ENCODE results near the gene ACOX3. TPM values are rescaled to one million over a fixed set of nuclear protein-coding genes. Genes with fewer than 3 reads are reported as not detected.

Gene ACOX3
- total and polyA plus RNA-seq, 10 of the 15 experiments (the other 5 are each of a cell fraction or from before 2014, with no cell fraction given): 2.0 to 24.5 (median 14.0) TPM

DNA sequence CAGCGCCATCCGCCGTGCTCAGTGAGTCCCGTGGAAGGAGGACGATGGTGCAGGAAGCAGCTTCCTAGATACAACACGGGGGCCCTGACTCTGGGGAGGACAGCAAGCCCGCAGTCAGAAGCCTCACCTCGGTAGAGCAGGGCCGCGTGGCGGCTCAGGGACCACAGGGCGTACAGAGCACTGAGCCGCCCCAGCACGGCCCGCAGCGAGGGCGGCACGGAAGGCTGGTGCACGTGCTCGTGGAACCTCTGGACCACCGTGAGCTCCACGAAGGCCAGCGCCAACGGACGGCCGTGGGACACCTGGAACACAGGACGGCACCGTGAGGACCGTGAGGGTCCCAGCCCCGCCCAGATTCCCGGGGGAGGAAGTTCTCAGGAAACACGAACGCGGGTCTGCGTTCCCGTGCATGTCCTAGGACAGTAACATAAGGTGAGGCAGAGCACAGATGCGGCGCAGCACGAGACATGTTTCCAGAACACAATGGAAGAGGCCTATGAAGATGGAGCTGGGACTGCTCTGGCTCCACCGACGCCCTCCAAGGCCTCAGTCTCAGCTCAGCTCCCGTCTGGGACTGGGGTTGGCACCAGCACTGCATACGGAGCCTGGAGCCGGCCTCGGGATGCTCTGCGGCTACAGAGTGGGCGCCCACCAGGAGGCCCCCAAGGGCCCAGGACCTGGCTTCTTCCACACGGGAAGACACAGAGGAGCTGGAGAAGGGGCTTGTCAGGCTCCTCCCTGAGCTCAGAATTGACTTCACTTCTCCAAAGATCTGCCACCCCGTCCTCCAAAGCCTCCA lies 65.5 kb downstream of the ACOX3 start:
- DNase-seq (ENCODE audit: low read depth, low spot score) (no peak), FAIRE-seq (no peak), ATAC-seq (no peak)
- H2AFZ ChIP-seq (ENCODE audit: control insufficient read depth, low read depth, low read length): no peak overlapping the region
- no peaks in the 10 kb centered on the region for H4K20me1 ChIP-seq (ENCODE audit: control insufficient read depth, insufficient read depth)
- intact Hi-C loops (cut with micrococcal nuclease; ENCODE audit: unreplicated experiment): no loop called here
- RAD21 ChIA-PET (ENCODE audit: unreplicated experiment): no interaction called here
- no peaks in the 10 kb centered on the region for H3K79me2 ChIP-seq (ENCODE audit: control insufficient read depth, insufficient read depth, low read length)
- H3K9ac ChIP-seq (ENCODE audit: control insufficient read depth, insufficient read depth, low read length): no peak overlapping the region
- POLR2A ChIA-PET: no interaction called here
- in situ Hi-C loops (cut with MboI): no loop called here
- CTCF ChIA-PET: no interaction called here
- no peak overlapping the region for H3K4me2 ChIP-seq (ENCODE audit: control insufficient read depth, insufficient read depth)
- H3K4me1 ChIP-seq (ENCODE audit: control insufficient read depth, insufficient read depth, low read length): no peaks in the 10 kb centered on the region
- BruUV-seq (replicated peaks): no TSS peak
- H3K36me3 ChIP-seq (ENCODE audit: control insufficient read depth in 2 of 2, insufficient read depth in 2 of 2, low read length in 1 of 2): no peaks in the 10 kb centered on the region
- H3K9me3 ChIP-seq (replicated peaks; ENCODE audit: control insufficient read depth, insufficient read depth, low read length): no peaks in the 10 kb centered on the region
- SMC1A ChIA-PET (ENCODE audit: uncharacterized antibody, unreplicated experiment): no interaction called here
- H3K4me3 ChIP-seq: no peak overlapping the region
- H3K27ac ChIP-seq (ENCODE audit: control insufficient read depth, insufficient read depth): no peak overlapping the region
- no peaks in the 10 kb centered on the region for H3K27me3 ChIP-seq (replicated peaks in 1 of 2; ENCODE audit: control insufficient read depth in 2 of 2, insufficient read depth in 2 of 2, low read length in 1 of 2)
- no peak for TF ChIP-seq PML (IDR thresholded peaks at IDR 0.05; ENCODE audit: low read length)
- TF ChIP-seq CBX5 (IDR thresholded peaks at IDR 0.05; ENCODE audit: low read depth): no peak
- TF ChIP-seq, protein P1, sequence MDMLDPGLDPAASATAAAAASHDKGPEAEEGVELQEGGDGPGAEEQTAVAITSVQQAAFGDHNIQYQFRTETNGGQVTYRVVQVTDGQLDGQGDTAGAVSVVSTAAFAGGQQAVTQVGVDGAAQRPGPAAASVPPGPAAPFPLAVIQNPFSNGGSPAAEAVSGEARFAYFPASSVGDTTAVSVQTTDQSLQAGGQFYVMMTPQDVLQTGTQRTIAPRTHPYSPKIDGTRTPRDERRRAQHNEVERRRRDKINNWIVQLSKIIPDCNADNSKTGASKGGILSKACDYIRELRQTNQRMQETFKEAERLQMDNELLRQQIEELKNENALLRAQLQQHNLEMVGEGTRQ (IDR thresholded peaks at IDR 0.05; ENCODE audit: borderline replicate concordance, low read depth, low read length): no peak
- no peak for TF ChIP-seq TARDBP (IDR thresholded peaks at IDR 0.05; ENCODE audit: borderline replicate concordance)
- no peak for TF ChIP-seq NFYB (IDR thresholded peaks at IDR 0.05; ENCODE audit: insufficient read depth, low read depth, low read length)
- TF ChIP-seq, protein P2, sequence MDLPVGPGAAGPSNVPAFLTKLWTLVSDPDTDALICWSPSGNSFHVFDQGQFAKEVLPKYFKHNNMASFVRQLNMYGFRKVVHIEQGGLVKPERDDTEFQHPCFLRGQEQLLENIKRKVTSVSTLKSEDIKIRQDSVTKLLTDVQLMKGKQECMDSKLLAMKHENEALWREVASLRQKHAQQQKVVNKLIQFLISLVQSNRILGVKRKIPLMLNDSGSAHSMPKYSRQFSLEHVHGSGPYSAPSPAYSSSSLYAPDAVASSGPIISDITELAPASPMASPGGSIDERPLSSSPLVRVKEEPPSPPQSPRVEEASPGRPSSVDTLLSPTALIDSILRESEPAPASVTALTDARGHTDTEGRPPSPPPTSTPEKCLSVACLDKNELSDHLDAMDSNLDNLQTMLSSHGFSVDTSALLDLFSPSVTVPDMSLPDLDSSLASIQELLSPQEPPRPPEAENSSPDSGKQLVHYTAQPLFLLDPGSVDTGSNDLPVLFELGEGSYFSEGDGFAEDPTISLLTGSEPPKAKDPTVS (IDR thresholded peaks at IDR 0.05; ENCODE audit: low read depth, low read length): no peak
- no peak for TF ChIP-seq MTA3 (IDR thresholded peaks at IDR 0.05; ENCODE audit: borderline replicate concordance, low read length)
- no peak for TF ChIP-seq MYB (IDR thresholded peaks at IDR 0.05; ENCODE audit: borderline replicate concordance, low read depth, low read length)
- no peak for TF ChIP-seq CHD2 (IDR thresholded peaks at IDR 0.05; ENCODE audit: borderline replicate concordance, low read depth, low read length)
- no peak for TF ChIP-seq TCF12 (IDR thresholded peaks at IDR 0.05; ENCODE audit: low read depth, low read length)
- TF ChIP-seq, protein P3, sequence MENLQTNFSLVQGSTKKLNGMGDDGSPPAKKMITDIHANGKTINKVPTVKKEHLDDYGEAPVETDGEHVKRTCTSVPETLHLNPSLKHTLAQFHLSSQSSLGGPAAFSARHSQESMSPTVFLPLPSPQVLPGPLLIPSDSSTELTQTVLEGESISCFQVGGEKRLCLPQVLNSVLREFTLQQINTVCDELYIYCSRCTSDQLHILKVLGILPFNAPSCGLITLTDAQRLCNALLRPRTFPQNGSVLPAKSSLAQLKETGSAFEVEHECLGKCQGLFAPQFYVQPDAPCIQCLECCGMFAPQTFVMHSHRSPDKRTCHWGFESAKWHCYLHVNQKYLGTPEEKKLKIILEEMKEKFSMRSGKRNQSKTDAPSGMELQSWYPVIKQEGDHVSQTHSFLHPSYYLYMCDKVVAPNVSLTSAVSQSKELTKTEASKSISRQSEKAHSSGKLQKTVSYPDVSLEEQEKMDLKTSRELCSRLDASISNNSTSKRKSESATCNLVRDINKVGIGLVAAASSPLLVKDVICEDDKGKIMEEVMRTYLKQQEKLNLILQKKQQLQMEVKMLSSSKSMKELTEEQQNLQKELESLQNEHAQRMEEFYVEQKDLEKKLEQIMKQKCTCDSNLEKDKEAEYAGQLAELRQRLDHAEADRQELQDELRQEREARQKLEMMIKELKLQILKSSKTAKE (IDR thresholded peaks at IDR 0.05; ENCODE audit: low read depth, poor library complexity, severe bottlenecking): no peak
- no peak for TF ChIP-seq STAT3 (IDR thresholded peaks at IDR 0.05; ENCODE audit: low read depth, low read length)
- no peak for TF ChIP-seq SREBF2 (IDR thresholded peaks at IDR 0.05; ENCODE audit: low read length)
- TF ChIP-seq ZZZ3 (IDR thresholded peaks at IDR 0.05; ENCODE audit: control insufficient read depth, insufficient read length, low read depth): no peak
- TF ChIP-seq NFXL1 (IDR thresholded peaks at IDR 0.05; ENCODE audit: borderline replicate concordance): no peak
- WGBS (ENCODE audit: insufficient coverage, insufficient replicate concordance, low lambda C conversion rate, missing lambda C conversion rate): 90% methylated on average over 44 of the region's 49 CpGs
